ENCODE measurements around the gene CYP11A1.

CYP11A1 gene

DNA sequence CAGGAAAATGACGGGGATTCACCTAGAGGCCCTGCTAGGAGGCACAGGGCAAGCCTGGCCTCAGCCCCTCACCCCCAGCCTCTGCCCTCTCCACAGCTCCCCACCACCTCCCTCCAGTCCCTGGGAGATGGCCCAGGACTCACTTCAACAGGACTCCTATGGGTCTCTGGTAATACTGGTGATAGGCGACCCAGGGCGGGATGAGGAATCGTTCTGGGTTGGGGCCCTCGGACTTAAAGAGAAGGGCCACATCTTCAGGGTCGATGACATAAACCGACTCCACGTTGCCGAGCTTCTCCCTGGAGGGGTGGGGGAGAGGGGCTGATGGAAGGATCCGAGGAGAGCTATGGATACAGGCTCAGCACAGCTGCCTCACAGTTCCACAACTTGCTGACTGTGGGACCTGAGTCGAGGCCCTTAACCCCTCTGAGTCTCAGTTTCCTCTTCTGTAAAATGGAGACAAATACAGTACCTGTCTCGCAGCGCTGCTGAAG, 19.6 kb downstream of the CYP11A1 start:
- no peak for DNase-seq (ENCODE audit: low spot score)
- no peaks in the 10 kb centered on the region for H3K27me3 ChIP-seq (ENCODE audit: insufficient read depth, poor library complexity, severe bottlenecking)
- no peak for ATAC-seq (ENCODE audit: low read depth)
- H3K9me3 ChIP-seq (ENCODE audit: severe bottlenecking), result no peaks in the 10 kb centered on the region
- H3K4me1 ChIP-seq (ENCODE audit: insufficient read depth, poor library complexity, severe bottlenecking), result no peaks in the 10 kb centered on the region
- TF ChIP-seq CTCF (IDR thresholded peaks at IDR 0.05; ENCODE audit: poor library complexity, severe bottlenecking), result no peak
- no peak overlapping the region for H3K4me3 ChIP-seq (ENCODE audit: severe bottlenecking)
- H3K27ac ChIP-seq (ENCODE audit: poor library complexity, severe bottlenecking), result no peak overlapping the region
- H3K36me3 ChIP-seq (ENCODE audit: low read depth), result no peaks in the 10 kb centered on the region

GRCh38 chr15:74345051-74345450, 22.4 kb downstream of the CYP11A1 start:
- no peak for TF ChIP-seq CTCF (IDR thresholded peaks at IDR 0.05; ENCODE audit: poor library complexity, severe bottlenecking)
- ATAC-seq (ENCODE audit: low read depth) (peak; percentile 28; the same call in 2 of the 3 replicates), DNase-seq (ENCODE audit: low spot score) (no peak)
- no peaks in the 10 kb centered on the region for H3K9me3 ChIP-seq (ENCODE audit: severe bottlenecking)
- H3K27me3 ChIP-seq (ENCODE audit: insufficient read depth, poor library complexity, severe bottlenecking), result no peaks in the 10 kb centered on the region
- no peak overlapping the region for H3K27ac ChIP-seq (ENCODE audit: poor library complexity, severe bottlenecking)
- peaks cover 4% of the 10 kb centered on the region for H3K4me1 ChIP-seq (ENCODE audit: insufficient read depth, poor library complexity, severe bottlenecking)
- H3K4me3 ChIP-seq (ENCODE audit: severe bottlenecking), result no peak overlapping the region
- H3K36me3 ChIP-seq (ENCODE audit: low read depth), result no peaks in the 10 kb centered on the region

GRCh38 chr15:74343797-74344127, 23.7 kb downstream of the CYP11A1 start:
- no peak for DNase-seq (ENCODE audit: low spot score)
- Histone ChIP-seq H3K4me3 (ENCODE audit: severe bottlenecking) (no peak overlapping the region), H3K9me3 (ENCODE audit: severe bottlenecking) (no peaks in the 10 kb centered on the region), H3K27ac (ENCODE audit: poor library complexity, severe bottlenecking) (no peak overlapping the region), H3K27me3 (ENCODE audit: insufficient read depth, poor library complexity, severe bottlenecking) (no peaks in the 10 kb centered on the region), H3K36me3 (ENCODE audit: low read depth) (no peaks in the 10 kb centered on the region), H3K4me1 (ENCODE audit: insufficient read depth, poor library complexity, severe bottlenecking) (peaks cover 8% of the 10 kb centered on the region)
- no peak for ATAC-seq (ENCODE audit: low read depth)
- TF ChIP-seq CTCF (IDR thresholded peaks at IDR 0.05; ENCODE audit: poor library complexity, severe bottlenecking), result no peak

DNA sequence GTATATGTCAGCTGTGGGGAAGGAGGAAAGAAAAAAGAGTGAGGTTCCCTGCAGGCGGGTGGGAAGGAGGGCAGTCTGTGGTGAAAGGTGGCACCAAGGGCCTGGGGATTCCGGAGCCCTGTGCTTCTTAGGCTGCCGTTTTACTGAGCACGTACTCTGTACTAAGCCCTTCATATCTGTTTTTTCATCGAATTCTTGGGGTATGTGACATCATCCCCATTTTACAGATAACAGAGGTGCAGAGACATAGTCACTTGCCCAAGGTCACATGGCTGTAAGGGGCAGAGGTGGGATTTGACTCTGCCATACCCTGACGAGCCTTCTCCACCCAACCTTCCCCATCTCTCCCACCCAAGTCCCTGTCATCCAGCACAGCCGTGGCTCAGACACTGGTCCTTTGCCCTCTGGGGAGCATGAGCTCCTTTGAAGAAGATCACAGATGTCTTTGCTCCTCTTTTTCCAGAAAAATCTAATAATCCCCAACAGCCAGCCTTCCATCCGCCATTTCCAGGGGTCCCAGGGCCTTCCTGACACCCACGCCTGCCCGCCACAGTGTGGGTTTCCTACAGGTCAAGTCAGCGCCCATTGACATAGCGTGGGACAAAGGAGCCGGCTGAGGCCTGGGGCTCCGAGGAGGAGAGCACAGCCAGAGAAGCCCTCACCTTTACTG, 24.2 kb downstream of the CYP11A1 start:
- no peaks in the 10 kb centered on the region for H3K27me3 ChIP-seq (ENCODE audit: insufficient read depth, poor library complexity, severe bottlenecking)
- H3K27ac ChIP-seq (ENCODE audit: poor library complexity, severe bottlenecking), result no peak overlapping the region
- H3K36me3 ChIP-seq (ENCODE audit: low read depth), result no peaks in the 10 kb centered on the region
- H3K9me3 ChIP-seq (ENCODE audit: severe bottlenecking), result no peaks in the 10 kb centered on the region
- H3K4me3 ChIP-seq (ENCODE audit: severe bottlenecking), result no peak overlapping the region
- ATAC-seq (ENCODE audit: low read depth), result no peak
- peaks cover 8% of the 10 kb centered on the region for H3K4me1 ChIP-seq (ENCODE audit: insufficient read depth, poor library complexity, severe bottlenecking)
- DNase-seq (ENCODE audit: low spot score), result no peak
- TF ChIP-seq CTCF (IDR thresholded peaks at IDR 0.05; ENCODE audit: poor library complexity, severe bottlenecking), result no peak

DNA sequence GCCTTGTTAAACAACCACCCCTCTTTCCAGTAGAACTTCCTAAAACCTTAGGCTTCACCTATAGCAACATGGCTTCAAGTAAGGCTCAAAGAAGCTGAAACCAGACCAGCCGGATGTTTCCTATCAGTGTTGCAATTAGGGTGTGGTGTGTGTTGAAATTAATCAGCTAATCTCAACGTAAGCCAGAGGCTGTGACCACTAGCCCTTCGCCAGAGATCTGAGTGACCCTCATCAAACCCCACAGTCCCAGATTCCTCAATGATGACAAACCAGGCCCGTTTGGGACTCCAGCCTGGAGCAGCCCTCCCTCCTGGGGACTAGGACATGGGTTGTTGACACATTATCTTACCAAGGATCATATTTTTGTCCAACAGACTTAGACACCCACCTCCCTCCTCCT, 27.3 kb downstream of the CYP11A1 start:
- Histone ChIP-seq H3K4me3 (ENCODE audit: severe bottlenecking) (no peak overlapping the region), H3K27me3 (ENCODE audit: insufficient read depth, poor library complexity, severe bottlenecking) (no peaks in the 10 kb centered on the region), H3K36me3 (ENCODE audit: low read depth) (no peaks in the 10 kb centered on the region), H3K9me3 (ENCODE audit: severe bottlenecking) (no peaks in the 10 kb centered on the region), H3K4me1 (ENCODE audit: insufficient read depth, poor library complexity, severe bottlenecking) (peaks cover 8% of the 10 kb centered on the region), H3K27ac (ENCODE audit: poor library complexity, severe bottlenecking) (no peak overlapping the region)
- TF ChIP-seq CTCF (IDR thresholded peaks at IDR 0.05; ENCODE audit: poor library complexity, severe bottlenecking), result no peak
- DNase-seq (ENCODE audit: low spot score), result no peak
- peak; percentile 67 for ATAC-seq (ENCODE audit: low read depth)
